Measurements from ENCODE around the gene DNAH17. TPM values are rescaled to one million over a fixed set of nuclear protein-coding genes. Genes with fewer than 3 reads are reported as not detected.

DNAH17 gene
- total and polyA plus RNA-seq, 2 of the 8 experiments (the other 6 are each of a cell fraction or from before 2014, with no cell fraction given) = 0.14 to 0.67 TPM

DNA sequence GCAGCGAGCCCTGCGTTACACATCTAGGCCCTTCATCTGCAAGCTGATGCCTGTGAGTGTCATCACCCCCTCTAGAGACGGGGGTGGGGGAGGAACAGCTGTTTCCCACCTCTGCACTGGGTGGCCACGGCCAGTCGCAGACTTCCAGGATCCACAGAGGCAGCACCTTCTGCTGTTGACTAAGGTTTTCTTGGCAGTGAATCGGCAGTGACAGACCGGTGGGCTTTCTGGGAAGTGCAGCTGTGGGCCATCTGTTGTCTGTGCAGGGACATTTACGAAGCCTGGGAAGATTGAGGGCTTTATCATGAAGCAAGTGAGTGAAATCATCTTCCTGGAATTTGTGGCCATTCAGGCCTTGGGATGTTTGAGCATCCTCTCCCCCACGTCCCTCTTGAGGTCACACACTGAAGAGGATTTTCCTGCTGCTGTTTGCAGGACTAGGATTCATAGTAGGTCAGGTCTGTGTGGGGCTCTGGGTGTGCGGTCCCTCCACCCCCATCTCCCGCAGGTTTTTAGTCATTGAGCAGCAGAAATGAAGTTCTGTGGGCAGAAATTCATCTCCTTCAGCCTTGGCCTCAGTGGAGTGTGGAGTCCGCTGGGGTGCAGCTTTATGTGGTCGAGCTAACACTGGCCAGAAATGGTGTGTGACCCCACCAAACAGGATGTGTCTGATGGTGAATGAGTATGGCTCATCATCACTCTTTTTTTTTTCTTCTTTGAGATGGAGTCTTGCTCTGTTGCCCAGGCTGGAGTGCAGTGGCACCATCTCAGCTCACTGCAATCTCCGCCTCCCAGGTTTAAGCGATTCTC lies 186.8 kb downstream of the DNAH17 start:
- FAIRE-seq (no peak), DNase-seq (ENCODE audit: low read depth in 1 of 2, low spot score in 2 of 2) (no peak)
- no peaks in the 10 kb centered on the region; the same call in 1 of the 2 replicates for H3K23me2 ChIP-seq (ENCODE audit: low read depth, low read length)
- H3K79me1 ChIP-seq (ENCODE audit: low read depth, low read length) = peaks cover 27% of the 10 kb centered on the region
- H3K4me2 ChIP-seq (ENCODE audit: insufficient read depth in 1 of 2, low read depth in 2 of 2, low read length in 2 of 2) = no peak overlapping the region
- peaks cover 0 to 11% (median 4%) of the 10 kb centered on the region in 4 experiments; a peak in 5 of 8 replicates for H3K36me3 ChIP-seq (ENCODE audit: control insufficient read depth in 2 of 4, insufficient read depth in 4 of 4, low read length in 3 of 4)
- no peak overlapping the region for H3K23ac ChIP-seq (ENCODE audit: insufficient read length)
- no peak overlapping the region; a peak in 1 of 7 replicates for H3K9ac ChIP-seq (replicated peaks in 1 of 4; ENCODE audit: extremely low read depth in 1 of 4, low read depth in 3 of 4, low read length in 3 of 4)
- peaks cover 14 to 35% of the 10 kb centered on the region in 2 experiments for H4K20me1 ChIP-seq (replicated peaks in 1 of 2; ENCODE audit: control insufficient read depth in 1 of 2, insufficient read depth in 2 of 2, low read length in 2 of 2)
- H3K56ac ChIP-seq (replicated peaks; ENCODE audit: insufficient read length, low read depth, low read length) = no peak overlapping the region
- peaks cover 45 to 93% of the 10 kb centered on the region in 2 experiments for H3K79me2 ChIP-seq (ENCODE audit: control insufficient read depth in 1 of 2, insufficient read depth in 2 of 2, low read length in 2 of 2)
- no peak overlapping the region for H2BK15ac ChIP-seq (ENCODE audit: low read length)
- H3K9me3 ChIP-seq (ENCODE audit: insufficient read depth in 2 of 2, low read depth in 1 of 2, low read length in 1 of 2) = no peaks in the 10 kb centered on the region
- no peak overlapping the region for H2BK12ac ChIP-seq (ENCODE audit: low read depth, low read length)
- no peak overlapping the region for H2BK5ac ChIP-seq (ENCODE audit: low read depth, low read length)
- POLR2A ChIA-PET (ENCODE audit: partially characterized antibody) = interaction anchor here (0.6 to 1.9 kb wide), 7 partner anchors 13 to 121 kb away, joined by 3 to 7 read pairs (median 4); partner anchors contain the start of gene PGS1
- 0 out of 2 replicates have a peak overlapping the region, but pooled peaks have one; percentile 18 for H4K8ac ChIP-seq (ENCODE audit: extremely low read depth, insufficient read depth, low read length)
- peaks cover 3 to 13% (median 8%) of the 10 kb centered on the region in 4 experiments for H3K4me1 ChIP-seq (replicated peaks in 1 of 4; ENCODE audit: control insufficient read depth in 3 of 4, insufficient read depth in 4 of 4, low read length in 3 of 4)
- 83% methylated on average over 14 of the region's 15 CpGs; no CpG with 5 or more reads in 1 of the 2 experiments for WGBS, 2 experiments (ENCODE audit: extremely low coverage in 1 of 2, insufficient coverage in 1 of 2, insufficient read length in 1 of 2, insufficient replicate concordance in 2 of 2, low coverage in 1 of 2, low lambda C conversion rate in 2 of 2, missing lambda C conversion rate in 1 of 2)
- no peaks in the 10 kb centered on the region for H3K27me3 ChIP-seq (replicated peaks in 1 of 4; ENCODE audit: control insufficient read depth in 3 of 4, extremely low read depth in 1 of 4, insufficient read depth in 3 of 4, low read length in 3 of 4)
- no peak overlapping the region for H3K27ac ChIP-seq (ENCODE audit: low read depth, low read length)
- CTCF ChIA-PET (ENCODE audit: partially characterized antibody) = interaction anchor here (0.7 to 4.0 kb wide), 20 partner anchors 9 to 452 kb away, joined by 3 to 45 read pairs (median 4); no protein-coding TSS in a partner anchor
- H4K91ac ChIP-seq (replicated peaks; ENCODE audit: insufficient read length, low read length) = no peak overlapping the region
- no peak overlapping the region for H3K4ac ChIP-seq (replicated peaks; ENCODE audit: insufficient read length, low read depth, low read length)
- no peak overlapping the region for H3K4me3 ChIP-seq (ENCODE audit: extremely low read depth in 1 of 4, insufficient read depth in 2 of 4, low read depth in 3 of 4, low read length in 4 of 4)
- no peak overlapping the region for H2BK120ac ChIP-seq (replicated peaks; ENCODE audit: low read depth, low read length)
- H2AFZ ChIP-seq (ENCODE audit: low read length) = no peak overlapping the region
- H2BK20ac ChIP-seq (ENCODE audit: low read length) = no peak overlapping the region
- no peak overlapping the region for H3K14ac ChIP-seq (ENCODE audit: insufficient read length)
- no peak overlapping the region for H3K18ac ChIP-seq (ENCODE audit: extremely low read depth, low read length)
- H2AK5ac ChIP-seq (ENCODE audit: low read depth, low read length) = 0 out of 2 replicates have a peak overlapping the region, but pooled peaks have one; percentile 53
- H4K5ac ChIP-seq (ENCODE audit: insufficient read length, low read depth, low read length) = no peak overlapping the region
- TF ChIP-seq, protein P1, sequence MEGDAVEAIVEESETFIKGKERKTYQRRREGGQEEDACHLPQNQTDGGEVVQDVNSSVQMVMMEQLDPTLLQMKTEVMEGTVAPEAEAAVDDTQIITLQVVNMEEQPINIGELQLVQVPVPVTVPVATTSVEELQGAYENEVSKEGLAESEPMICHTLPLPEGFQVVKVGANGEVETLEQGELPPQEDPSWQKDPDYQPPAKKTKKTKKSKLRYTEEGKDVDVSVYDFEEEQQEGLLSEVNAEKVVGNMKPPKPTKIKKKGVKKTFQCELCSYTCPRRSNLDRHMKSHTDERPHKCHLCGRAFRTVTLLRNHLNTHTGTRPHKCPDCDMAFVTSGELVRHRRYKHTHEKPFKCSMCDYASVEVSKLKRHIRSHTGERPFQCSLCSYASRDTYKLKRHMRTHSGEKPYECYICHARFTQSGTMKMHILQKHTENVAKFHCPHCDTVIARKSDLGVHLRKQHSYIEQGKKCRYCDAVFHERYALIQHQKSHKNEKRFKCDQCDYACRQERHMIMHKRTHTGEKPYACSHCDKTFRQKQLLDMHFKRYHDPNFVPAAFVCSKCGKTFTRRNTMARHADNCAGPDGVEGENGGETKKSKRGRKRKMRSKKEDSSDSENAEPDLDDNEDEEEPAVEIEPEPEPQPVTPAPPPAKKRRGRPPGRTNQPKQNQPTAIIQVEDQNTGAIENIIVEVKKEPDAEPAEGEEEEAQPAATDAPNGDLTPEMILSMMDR (IDR thresholded peaks at IDR 0.05; ENCODE audit: control extremely low read depth in 1 of 3, insufficient read depth in 1 of 3, low read depth in 1 of 3, low read length in 3 of 3) = peak; percentile 26 to 42 (median 39); a peak in 2 of 4 replicates
- TF ChIP-seq POU5F1 (IDR thresholded peaks at IDR 0.05; ENCODE audit: low read depth, low read length) (no peak), MAFK (IDR thresholded peaks at IDR 0.05; ENCODE audit: low read depth, low read length) (peak; percentile 56; the same call in 1 of the 2 replicates), GTF2F1 (IDR thresholded peaks at IDR 0.05; ENCODE audit: borderline replicate concordance, low read depth, low read length) (no peak), BACH1 (IDR thresholded peaks at IDR 0.05; ENCODE audit: low read length) (peak; percentile 60; the same call in 1 of the 2 replicates), SUZ12 (IDR thresholded peaks at IDR 0.05; ENCODE audit: low read length) (no peak), SP1 (IDR thresholded peaks at IDR 0.05; ENCODE audit: low read depth, low read length) (no peak), RAD21 (IDR thresholded peaks at IDR 0.05 in 1 of 2, conservative IDR thresholded peaks at IDR 0.05 in 1 of 2; ENCODE audit: low read depth in 2 of 2, low read length in 2 of 2) (peak; percentile 28 to 48; a peak in 3 of 4 replicates)
